ENCODE results near the gene GABBR2. TPM values are rescaled to one million over a fixed set of nuclear protein-coding genes. Genes with fewer than 3 reads are reported as not detected.
"Not testable (repeated sequence)": the region's sequence is repeated elsewhere in the genome, so short reads cannot be mapped to it uniquely, and the experiment has no call there.

Gene GABBR2
- total and polyA plus RNA-seq, 2 donors = 0.14 TPM

DNA sequence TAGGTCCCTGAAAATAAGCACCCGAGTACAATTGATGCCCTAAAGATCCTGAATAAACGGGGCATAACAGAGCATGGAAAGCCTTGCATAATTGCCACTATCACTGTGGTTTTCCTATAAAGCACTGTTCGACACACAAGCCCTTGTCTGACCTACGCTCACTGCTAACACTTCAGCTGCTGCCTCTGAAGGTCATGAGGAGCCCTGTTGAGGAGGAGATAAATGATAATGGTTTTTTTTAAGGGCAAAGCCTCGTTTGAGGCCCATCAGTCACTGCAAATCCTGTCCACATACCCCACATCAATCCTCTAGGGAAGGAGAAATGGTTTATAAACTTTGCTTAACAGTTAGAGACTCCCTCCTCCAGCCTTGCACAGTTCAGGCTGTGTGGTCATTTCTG, 35.1 kb downstream of the GABBR2 start:
- no peaks in the 10 kb centered on the region for H3K36me3 ChIP-seq (ENCODE audit: control insufficient read depth in 2 of 2, insufficient read depth in 2 of 2, low read length in 1 of 2)
- H3K4me1 ChIP-seq (ENCODE audit: control insufficient read depth in 2 of 2, insufficient read depth in 2 of 2, low read length in 2 of 2) = no peaks in the 10 kb centered on the region
- no peak for DNase-seq (ENCODE audit: low read depth in 6 of 9, low spot score in 9 of 9)
- no peak overlapping the region for H3K4me3 ChIP-seq (ENCODE audit: low read length in 2 of 2)
- H3K27me3 ChIP-seq (ENCODE audit: control insufficient read depth in 2 of 2, insufficient read depth in 1 of 2, low read length in 1 of 2) = peaks cover 0 to 6% of the 10 kb centered on the region in 2 donors
- H3K9me3 ChIP-seq (ENCODE audit: control insufficient read depth in 2 of 2, insufficient read depth in 1 of 2, low read length in 1 of 2) = no peaks in the 10 kb centered on the region
- 76% methylated on average over 5 of the region's 5 CpGs for WGBS
- no peak overlapping the region for H3K27ac ChIP-seq (ENCODE audit: low read depth in 1 of 2, low read length in 1 of 2)

GRCh38 chr9:98667005-98667640, 41.6 kb downstream of the GABBR2 start:
- no peak for DNase-seq (ENCODE audit: low read depth in 6 of 9, low spot score in 9 of 9)
- Histone ChIP-seq H3K4me3 (ENCODE audit: low read length in 2 of 2) (no peak overlapping the region), H3K9me3 (ENCODE audit: control insufficient read depth in 2 of 2, insufficient read depth in 1 of 2, low read length in 1 of 2) (no peaks in the 10 kb centered on the region), H3K27me3 (ENCODE audit: control insufficient read depth in 2 of 2, insufficient read depth in 1 of 2, low read length in 1 of 2) (no peaks in the 10 kb centered on the region), H3K36me3 (ENCODE audit: control insufficient read depth in 2 of 2, insufficient read depth in 2 of 2, low read length in 1 of 2) (no peaks in the 10 kb centered on the region), H3K4me1 (ENCODE audit: control insufficient read depth in 2 of 2, insufficient read depth in 2 of 2, low read length in 2 of 2) (no peaks in the 10 kb centered on the region), H3K27ac (ENCODE audit: low read depth in 1 of 2, low read length in 1 of 2) (no peak overlapping the region)
- 95% methylated on average over 4 of the region's 4 CpGs for WGBS

GRCh38 chr9:98665501-98665900, 43.2 kb downstream of the GABBR2 start:
- 83% methylated on average over 4 of the region's 4 CpGs for WGBS
- no peaks in the 10 kb centered on the region for H3K4me1 ChIP-seq (ENCODE audit: control insufficient read depth in 2 of 2, insufficient read depth in 2 of 2, low read length in 2 of 2)
- H3K4me3 ChIP-seq (ENCODE audit: low read length in 2 of 2) = no peak overlapping the region

GRCh38 chr9:98660541-98660940, 48.2 kb downstream of the GABBR2 start:
- no peak overlapping the region for H3K27ac ChIP-seq (ENCODE audit: low read depth in 1 of 2, low read length in 1 of 2)

More at GRCh38 chr9:98665501-98665900, 43.2 kb downstream of the GABBR2 start:
- Histone ChIP-seq H3K9me3 (ENCODE audit: control insufficient read depth in 2 of 2, insufficient read depth in 1 of 2, low read length in 1 of 2) (no peaks in the 10 kb centered on the region), H3K36me3 (ENCODE audit: control insufficient read depth in 2 of 2, insufficient read depth in 2 of 2, low read length in 1 of 2) (no peaks in the 10 kb centered on the region), H3K27me3 (ENCODE audit: control insufficient read depth in 2 of 2, insufficient read depth in 1 of 2, low read length in 1 of 2) (no peaks in the 10 kb centered on the region), H3K27ac (ENCODE audit: low read depth in 1 of 2, low read length in 1 of 2) (no peak overlapping the region)
- DNase-seq (ENCODE audit: low read depth in 6 of 9, low spot score in 9 of 9) = no peak

DNA sequence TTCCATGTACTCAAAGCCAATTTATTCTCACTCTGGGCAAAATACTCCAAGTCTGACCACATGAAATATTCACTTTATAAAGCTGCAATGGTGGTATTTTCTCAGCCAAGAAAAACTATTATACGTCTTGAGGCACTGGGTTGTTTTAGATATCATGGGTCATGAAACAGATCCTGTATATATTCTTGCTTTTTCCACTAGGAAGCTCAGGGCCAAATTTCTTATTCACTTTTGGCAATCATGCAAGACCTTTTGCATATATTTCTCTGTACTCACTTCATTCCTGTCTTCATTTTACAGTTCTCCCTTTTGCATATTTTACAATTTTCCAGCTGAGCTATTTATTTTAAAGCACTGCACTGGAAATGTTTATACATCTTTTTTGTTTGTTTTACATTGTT, 49.8 kb downstream of the GABBR2 start:
- H3K27ac ChIP-seq (ENCODE audit: low read depth in 1 of 2, low read length in 1 of 2) = no peak overlapping the region
- no peaks in the 10 kb centered on the region for H3K36me3 ChIP-seq (ENCODE audit: control insufficient read depth in 2 of 2, insufficient read depth in 2 of 2, low read length in 1 of 2)
- H3K4me1 ChIP-seq (ENCODE audit: control insufficient read depth in 2 of 2, insufficient read depth in 2 of 2, low read length in 2 of 2) = no peaks in the 10 kb centered on the region
- no peak for DNase-seq (ENCODE audit: low read depth in 6 of 9, low spot score in 9 of 9)
- no peaks in the 10 kb centered on the region for H3K9me3 ChIP-seq (ENCODE audit: control insufficient read depth in 2 of 2, insufficient read depth in 1 of 2, low read length in 1 of 2)
- WGBS = 93% methylated on average over 1 of the region's 1 CpG
- no peak overlapping the region for H3K4me3 ChIP-seq (ENCODE audit: low read length in 2 of 2)
- no peaks in the 10 kb centered on the region for H3K27me3 ChIP-seq (ENCODE audit: control insufficient read depth in 2 of 2, insufficient read depth in 1 of 2, low read length in 1 of 2)

More at GRCh38 chr9:98660541-98660940, 48.2 kb downstream of the GABBR2 start:
- H3K4me1 ChIP-seq (ENCODE audit: control insufficient read depth in 2 of 2, insufficient read depth in 2 of 2, low read length in 2 of 2) = no peaks in the 10 kb centered on the region
- no peaks in the 10 kb centered on the region for H3K36me3 ChIP-seq (ENCODE audit: control insufficient read depth in 2 of 2, insufficient read depth in 2 of 2, low read length in 1 of 2)
- DNase-seq (ENCODE audit: low read depth in 6 of 9, low spot score in 9 of 9) = no peak
- H3K9me3 ChIP-seq (ENCODE audit: control insufficient read depth in 2 of 2, insufficient read depth in 1 of 2, low read length in 1 of 2) = no peaks in the 10 kb centered on the region
- H3K4me3 ChIP-seq (ENCODE audit: low read length in 2 of 2) = no peak overlapping the region
- WGBS = 64% methylated on average over 4 of the region's 4 CpGs
- H3K27me3 ChIP-seq (ENCODE audit: control insufficient read depth in 2 of 2, insufficient read depth in 1 of 2, low read length in 1 of 2) = no peaks in the 10 kb centered on the region

GRCh38 chr9:98657897-98658296, 50.8 kb downstream of the GABBR2 start:
- DNase-seq (ENCODE audit: low read depth in 6 of 9, low spot score in 9 of 9) = no peak
- Histone ChIP-seq H3K4me3 (ENCODE audit: low read length in 2 of 2) (no peak overlapping the region), H3K4me1 (ENCODE audit: control insufficient read depth in 2 of 2, insufficient read depth in 2 of 2, low read length in 2 of 2) (no peaks in the 10 kb centered on the region), H3K27ac (ENCODE audit: low read depth in 1 of 2, low read length in 1 of 2) (no peak overlapping the region), H3K27me3 (ENCODE audit: control insufficient read depth in 2 of 2, insufficient read depth in 1 of 2, low read length in 1 of 2) (no peaks in the 10 kb centered on the region), H3K9me3 (ENCODE audit: control insufficient read depth in 2 of 2, insufficient read depth in 1 of 2, low read length in 1 of 2) (no peaks in the 10 kb centered on the region), H3K36me3 (ENCODE audit: control insufficient read depth in 2 of 2, insufficient read depth in 2 of 2, low read length in 1 of 2) (no peaks in the 10 kb centered on the region)
- 89% methylated on average over 4 of the region's 4 CpGs for WGBS

DNA sequence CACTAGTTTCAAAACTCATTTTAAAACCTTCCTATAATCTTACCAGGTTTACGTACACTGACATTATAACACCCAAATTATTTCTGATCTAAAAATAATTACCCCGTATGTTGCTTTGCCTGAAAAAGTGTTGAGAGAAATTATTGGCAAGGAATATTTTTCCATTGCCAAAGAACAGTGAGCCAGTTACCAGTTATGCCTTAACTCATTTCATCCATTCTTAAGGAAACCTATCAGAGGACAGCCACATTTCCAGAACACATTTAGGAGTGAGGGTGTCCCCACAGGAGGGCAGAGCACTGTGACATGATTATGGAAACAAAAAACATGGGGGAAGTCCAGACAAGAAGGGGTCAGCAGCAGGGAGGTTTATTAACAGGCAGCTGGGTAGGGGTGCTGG, 52.2 kb downstream of the GABBR2 start:
- H3K4me3 ChIP-seq (ENCODE audit: low read length in 2 of 2) = no peak overlapping the region
- H3K36me3 ChIP-seq (ENCODE audit: control insufficient read depth in 2 of 2, insufficient read depth in 2 of 2, low read length in 1 of 2) = no peaks in the 10 kb centered on the region
- no peaks in the 10 kb centered on the region for H3K9me3 ChIP-seq (ENCODE audit: control insufficient read depth in 2 of 2, insufficient read depth in 1 of 2, low read length in 1 of 2)
- H3K4me1 ChIP-seq (ENCODE audit: control insufficient read depth in 2 of 2, insufficient read depth in 2 of 2, low read length in 2 of 2) = no peaks in the 10 kb centered on the region
- H3K27me3 ChIP-seq (ENCODE audit: control insufficient read depth in 2 of 2, insufficient read depth in 1 of 2, low read length in 1 of 2) = peaks cover 0 to 5% of the 10 kb centered on the region in 2 donors
- H3K27ac ChIP-seq (ENCODE audit: low read depth in 1 of 2, low read length in 1 of 2) = no peak overlapping the region
- 99% methylated on average over 2 of the region's 2 CpGs for WGBS
- DNase-seq (ENCODE audit: low read depth in 6 of 9, low spot score in 9 of 9) = no peak

DNA sequence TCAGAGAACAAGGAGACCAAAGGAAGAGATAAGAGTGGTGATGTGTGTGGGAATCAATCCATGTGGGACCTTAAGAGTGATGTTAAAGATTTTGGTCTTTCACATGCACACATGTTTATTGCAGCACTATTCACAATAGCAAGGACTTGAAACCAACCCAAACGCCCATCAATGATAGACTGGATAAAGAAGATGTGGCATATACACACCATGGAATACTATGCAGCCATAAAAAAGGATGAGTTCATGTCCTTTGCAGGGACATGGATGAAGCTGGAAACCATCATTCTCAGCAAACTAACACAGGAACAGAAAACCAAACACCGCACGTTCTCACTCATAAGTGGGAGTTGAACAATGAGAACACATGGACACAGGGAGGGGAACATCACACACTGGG, 53.3 kb downstream of the GABBR2 start:
- not testable (repeated sequence) for H3K4me1 ChIP-seq (ENCODE audit: control insufficient read depth in 2 of 2, insufficient read depth in 2 of 2, low read length in 2 of 2); H3K9me3 ChIP-seq (ENCODE audit: control insufficient read depth in 2 of 2, insufficient read depth in 1 of 2, low read length in 1 of 2); H3K27me3 ChIP-seq (ENCODE audit: control insufficient read depth in 2 of 2, insufficient read depth in 1 of 2, low read length in 1 of 2); H3K27ac ChIP-seq (ENCODE audit: low read depth in 1 of 2, low read length in 1 of 2); H3K36me3 ChIP-seq (ENCODE audit: control insufficient read depth in 2 of 2, insufficient read depth in 2 of 2, low read length in 1 of 2); H3K4me3 ChIP-seq (ENCODE audit: low read length in 2 of 2); DNase-seq (ENCODE audit: low read depth in 6 of 9, low spot score in 9 of 9)
- WGBS = 85% methylated on average over 2 of the region's 3 CpGs

- H3K9me3 ChIP-seq (ENCODE audit: control insufficient read depth in 2 of 2, insufficient read depth in 1 of 2, low read length in 1 of 2) = no peaks in the 10 kb centered on the region
- H3K4me3 ChIP-seq (ENCODE audit: low read length in 2 of 2) = no peak overlapping the region
- DNase-seq (ENCODE audit: low read depth in 6 of 9, low spot score in 9 of 9) = no peak
- 96% methylated on average over 6 of the region's 6 CpGs for WGBS
- no peak overlapping the region for H3K27ac ChIP-seq (ENCODE audit: low read depth in 1 of 2, low read length in 1 of 2)
- no peaks in the 10 kb centered on the region for H3K36me3 ChIP-seq (ENCODE audit: control insufficient read depth in 2 of 2, insufficient read depth in 2 of 2, low read length in 1 of 2)
- peaks cover 0 to 5% of the 10 kb centered on the region in 2 donors for H3K27me3 ChIP-seq (ENCODE audit: control insufficient read depth in 2 of 2, insufficient read depth in 1 of 2, low read length in 1 of 2)
- H3K4me1 ChIP-seq (ENCODE audit: control insufficient read depth in 2 of 2, insufficient read depth in 2 of 2, low read length in 2 of 2) = no peaks in the 10 kb centered on the region
Measured at GRCh38 chr9:98654247-98654646, 54.5 kb downstream of the GABBR2 start.
